HFF-Myc (cell line): ENCODE results near the gene GUF1.

Source experiments
- DNase-seq: peaks from one replicate; pipeline ENCODE4 v3.0.0-alpha.2; 2011; ENCODE audit warnings: low read depth; ENCODE audit errors: extremely low read depth
- H3K4me3 ChIP-seq: replicated peaks from 2 replicates; pipeline ENCODE4 v1.5.1; 2011; ENCODE audit warnings: low read depth, mild to moderate bottlenecking, control low read depth, low read length
- TF ChIP-seq, protein P1 (sequence below): IDR thresholded peaks from 2 replicates; pipeline ENCODE4 v1.5.1; 2012; ENCODE audit warnings: mild to moderate bottlenecking, low read depth, low read length, control low read depth; ENCODE audit errors: missing control alignments

Gene GUF1

GRCh38 chr4:44740201-44740600 is 62.0 kb downstream of the GUF1 start:
- no peak overlapping the region for H3K4me3 ChIP-seq
- no peak for DNase-seq

More at GRCh38 chr4:44740201-44740600, 62.0 kb downstream of the GUF1 start:
- TF ChIP-seq, protein P1, sequence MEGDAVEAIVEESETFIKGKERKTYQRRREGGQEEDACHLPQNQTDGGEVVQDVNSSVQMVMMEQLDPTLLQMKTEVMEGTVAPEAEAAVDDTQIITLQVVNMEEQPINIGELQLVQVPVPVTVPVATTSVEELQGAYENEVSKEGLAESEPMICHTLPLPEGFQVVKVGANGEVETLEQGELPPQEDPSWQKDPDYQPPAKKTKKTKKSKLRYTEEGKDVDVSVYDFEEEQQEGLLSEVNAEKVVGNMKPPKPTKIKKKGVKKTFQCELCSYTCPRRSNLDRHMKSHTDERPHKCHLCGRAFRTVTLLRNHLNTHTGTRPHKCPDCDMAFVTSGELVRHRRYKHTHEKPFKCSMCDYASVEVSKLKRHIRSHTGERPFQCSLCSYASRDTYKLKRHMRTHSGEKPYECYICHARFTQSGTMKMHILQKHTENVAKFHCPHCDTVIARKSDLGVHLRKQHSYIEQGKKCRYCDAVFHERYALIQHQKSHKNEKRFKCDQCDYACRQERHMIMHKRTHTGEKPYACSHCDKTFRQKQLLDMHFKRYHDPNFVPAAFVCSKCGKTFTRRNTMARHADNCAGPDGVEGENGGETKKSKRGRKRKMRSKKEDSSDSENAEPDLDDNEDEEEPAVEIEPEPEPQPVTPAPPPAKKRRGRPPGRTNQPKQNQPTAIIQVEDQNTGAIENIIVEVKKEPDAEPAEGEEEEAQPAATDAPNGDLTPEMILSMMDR = no peak
